Stimulated activated CD8-positive, alpha-beta memory T cell treated with anti-CD3 and anti-CD28 coated beads, Interleukin-4, amount 100 ng/mL, for 1 hour (primary cell): ENCODE results near the gene GSDMA.

Experiments
- DNase-seq, 2 donors: peaks; one replicate each; pipeline ENCODE4 v3.0.0-alpha.2; 2020; ENCODE audit warnings: low read depth in 2 of 2, low spot score in 1 of 2

GSDMA gene

GRCh38 chr17:40021451-40021971 lies 58.7 kb downstream of the GSDMA start:
- no peak for DNase-seq

- DNase-seq = no peak
Measured at GRCh38 chr17:40022497-40022896, 59.7 kb downstream of the GSDMA start.

GRCh38 chr17:40022961-40023541 lies 60.2 kb downstream of the GSDMA start:
- no peak for DNase-seq

DNA sequence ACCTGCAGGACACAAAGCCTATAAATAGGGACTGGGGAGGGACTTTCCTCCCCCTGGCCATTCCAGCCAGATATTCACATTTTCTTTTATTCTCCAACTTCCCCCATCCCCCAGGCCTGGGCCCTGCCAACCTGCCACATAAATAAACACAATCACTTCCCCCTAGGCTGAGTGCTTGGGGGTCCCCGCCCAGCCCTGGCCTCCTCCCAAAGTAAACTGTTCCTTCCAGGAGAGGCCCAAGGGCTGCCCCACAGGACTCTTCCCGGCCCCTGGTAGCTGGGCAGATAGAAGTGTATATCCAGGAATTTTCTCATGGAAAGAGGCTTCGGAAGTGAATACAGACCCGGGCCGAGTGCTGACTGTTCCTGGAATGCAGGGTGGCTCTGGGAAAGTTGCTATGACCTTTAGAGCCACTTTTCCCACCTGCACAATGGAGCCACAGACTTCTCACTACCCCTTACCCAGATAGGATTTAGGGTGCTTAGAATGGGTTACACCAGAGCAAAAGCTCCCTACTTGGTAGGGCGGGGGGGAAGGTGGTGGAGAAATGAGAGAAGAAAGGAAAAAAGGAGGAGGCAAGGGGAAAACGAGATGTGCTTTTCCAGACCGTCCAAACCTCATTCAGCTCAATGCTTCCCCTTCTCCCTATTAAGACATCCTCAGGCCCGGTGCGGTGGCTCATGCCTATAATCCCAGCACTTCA lies 60.9 kb downstream of the GSDMA start:
- no peak for DNase-seq

DNA sequence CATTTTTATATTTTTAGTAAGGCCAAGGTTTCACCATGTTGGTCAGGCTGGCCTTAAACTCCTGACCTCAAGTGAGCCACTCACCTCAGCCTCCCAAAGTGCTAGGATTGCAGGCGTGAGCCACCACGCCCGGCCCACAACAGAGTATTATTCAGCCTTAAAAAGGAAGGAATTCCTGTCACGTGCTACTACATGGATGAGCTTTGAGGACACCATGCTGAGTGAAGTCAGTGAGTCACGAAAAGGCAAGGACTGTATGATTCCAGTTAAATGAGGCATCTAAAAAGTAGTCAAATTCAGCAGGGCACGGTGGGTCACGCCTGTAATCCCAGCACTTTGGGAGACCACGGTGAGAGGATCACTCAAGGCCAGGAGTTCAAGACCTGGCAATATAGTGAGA lies 62.1 kb downstream of the GSDMA start:
- no peak for DNase-seq

- DNase-seq = no peak
Measured at GRCh38 chr17:40025559-40025958, 62.8 kb downstream of the GSDMA start.

GRCh38 chr17:40025991-40026815 lies 63.4 kb downstream of the GSDMA start:
- DNase-seq = no peak

DNA sequence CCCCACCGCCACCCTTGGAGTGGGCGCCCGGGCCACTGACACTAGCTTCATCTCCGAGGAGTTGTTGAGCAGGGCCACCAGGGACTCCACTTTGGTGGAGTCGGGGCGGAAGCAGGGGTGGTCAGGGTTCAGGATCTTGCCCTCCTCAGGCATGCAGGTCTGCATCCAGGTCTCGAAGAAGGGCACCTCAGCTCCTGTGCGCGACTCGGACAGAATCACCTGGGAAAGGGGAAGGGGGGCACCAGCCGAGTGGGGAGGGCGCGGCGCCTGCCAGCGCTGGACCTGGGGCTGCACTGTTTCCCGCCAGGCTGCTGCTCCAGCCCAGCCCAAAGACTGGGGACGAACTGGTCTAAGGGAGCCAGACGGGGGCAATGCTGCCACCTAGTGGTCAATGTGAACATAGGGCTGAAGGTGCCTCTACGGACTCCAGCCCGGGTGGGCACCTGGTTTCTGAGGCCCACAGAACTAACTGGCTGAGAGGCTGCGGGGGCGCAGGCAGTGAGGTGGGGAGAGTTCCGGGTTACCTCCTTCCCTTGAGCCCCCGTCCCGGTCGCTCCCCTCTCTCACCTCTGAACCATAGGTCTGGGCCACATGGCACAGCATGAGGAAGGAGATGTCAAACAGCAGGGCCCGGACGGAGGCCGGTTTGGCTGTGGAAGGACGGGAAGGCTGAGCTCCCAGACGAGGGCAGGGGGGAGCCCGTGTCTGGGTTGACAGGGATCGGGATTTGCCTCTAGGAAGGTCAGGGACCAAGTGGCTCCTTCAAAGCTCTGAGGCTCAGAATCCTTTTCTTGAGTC lies 64.2 kb downstream of the GSDMA start:
- DNase-seq = peak; percentile 59 to 63
